Tibial nerve (tissue), 4 donors: ENCODE results near the gene HSD17B8.

Experiments used
- CTCF ChIP-seq, 5 experiments: fragments of 200-600 bp in 3 of 5; fragments of 450-650 bp in 2 of 5; sonication (generic) in 3 of 5; IDR thresholded peaks; one replicate each; pipeline ENCODE4 v1.5.1; 2016 to 2019; ENCODE audit warnings: antibody characterized with exemption in 5 of 5, mild to moderate bottlenecking in 3 of 5, moderate library complexity in 2 of 5
- EP300 ChIP-seq, 2 donors: sonication (generic); formaldehyde crosslinking; IDR thresholded peaks; one replicate each; pipeline ENCODE4 v1.6.1; 2017; ENCODE audit warnings: antibody characterized with exemption in 2 of 2, mild to moderate bottlenecking in 1 of 2
- POLR2A ChIP-seq, 2 donors: fragments of 450-650 bp; IDR thresholded peaks; one replicate each; pipeline ENCODE4 v1.6.1; 2017; ENCODE audit warnings: antibody characterized with exemption in 2 of 2, mild to moderate bottlenecking in 2 of 2, moderate library complexity in 2 of 2

- no peak for TF ChIP-seq CTCF (IDR thresholded peaks at IDR 0.05)
- no peak for TF ChIP-seq EP300 (IDR thresholded peaks at IDR 0.05)
- no peak for TF ChIP-seq POLR2A (IDR thresholded peaks at IDR 0.05)
Observed at GRCh38 chr6:33185190-33185589, 19.3 kb upstream of the HSD17B8 start.
